SK-N-SH treated with all-trans-retinoic acid at 6 μM for 48 hours (cell line): ENCODE data around the gene TTC28.

Experiments
- ATAC-seq: fragments of 200-7000 bp; cut with Tn5 transposase; 3 replicates; pipeline ENCODE4 v1.9.1; 2020; ENCODE audit warnings: mild to moderate bottlenecking, moderate library complexity
- ARNTL ChIP-seq: fragments of 450-650 bp; formaldehyde crosslinking; IDR thresholded peaks from 2 replicates; pipeline ENCODE4 v1.5.0; 2020; ENCODE audit warnings: low read depth, mild to moderate bottlenecking, moderate library complexity, borderline replicate concordance
- BACH2 ChIP-seq: fragments of 250-450 bp; sonication (Bioruptor Pico); IDR thresholded peaks from 2 replicates; pipeline ENCODE4 v1.9.0; 2021; ENCODE audit warnings: mild to moderate bottlenecking, borderline replicate concordance
- CREB5 ChIP-seq: fragments of 250-450 bp; sonication (Bioruptor Pico); IDR thresholded peaks from 2 replicates; pipeline ENCODE4 v1.5.1; 2020; ENCODE audit warnings: low read depth, mild to moderate bottlenecking, moderate library complexity
- CSDC2 ChIP-seq: fragments of 250-450 bp; sonication (Bioruptor Pico); IDR thresholded peaks from 2 replicates; pipeline ENCODE4 v1.5.0; 2020; ENCODE audit warnings: mild to moderate bottlenecking, moderate library complexity
- CSRNP3 ChIP-seq: fragments of 250-450 bp; sonication (Bioruptor Pico); IDR thresholded peaks from 2 replicates; pipeline ENCODE4 v1.5.1; 2021; ENCODE audit warnings: mild to moderate bottlenecking, moderate library complexity
- ESRRG ChIP-seq: fragments of 250-450 bp; sonication (Bioruptor Pico); IDR thresholded peaks from 2 replicates; pipeline ENCODE4 v1.6.1; 2021; ENCODE audit warnings: mild to moderate bottlenecking
- ISL1 ChIP-seq: fragments of 250-450 bp; sonication (Bioruptor Pico); IDR thresholded peaks from 2 replicates; pipeline ENCODE4 v2.1.2; 2022; ENCODE audit warnings: mild to moderate bottlenecking, moderate library complexity
- OSR1 ChIP-seq: fragments of 250-450 bp; sonication (Bioruptor Pico); IDR thresholded peaks from 2 replicates; pipeline ENCODE4 v1.8.0; 2022; ENCODE audit warnings: moderate library complexity, mild to moderate bottlenecking, inconsistent platforms
- PATZ1 ChIP-seq: fragments of 250-450 bp; sonication (Bioruptor Pico); IDR thresholded peaks from 2 replicates; pipeline ENCODE4 v1.8.0; 2020; ENCODE audit warnings: mild to moderate bottlenecking, moderate library complexity, borderline replicate concordance
- POU6F1 ChIP-seq: fragments of 250-450 bp; sonication (Bioruptor Pico); IDR thresholded peaks from 2 replicates; pipeline ENCODE4 v1.8.0; 2021; ENCODE audit warnings: low read depth, mild to moderate bottlenecking, moderate library complexity, borderline replicate concordance
- PPARA ChIP-seq: fragments of 250-450 bp; sonication (Bioruptor Pico); IDR thresholded peaks from 2 replicates; pipeline ENCODE4 v1.5.0; 2020; ENCODE audit warnings: mild to moderate bottlenecking, borderline replicate concordance
- RARB ChIP-seq: fragments of 250-450 bp; sonication (Bioruptor Pico); IDR thresholded peaks from 2 replicates; pipeline ENCODE4 v1.8.0; 2021; ENCODE audit warnings: mild to moderate bottlenecking, moderate library complexity
- TCF4 ChIP-seq: fragments of 250-450 bp; sonication (Bioruptor Pico); IDR thresholded peaks from 2 replicates; pipeline ENCODE4 v1.8.0; 2021; ENCODE audit warnings: mild to moderate bottlenecking, moderate library complexity, borderline replicate concordance
- TOX ChIP-seq: fragments of 250-450 bp; sonication (Bioruptor Pico); IDR thresholded peaks from 2 replicates; pipeline ENCODE4 v1.8.0; 2021; ENCODE audit warnings: mild to moderate bottlenecking, moderate library complexity, borderline replicate concordance
- TSHZ2 ChIP-seq: fragments of 250-450 bp; sonication (Bioruptor Pico); IDR thresholded peaks from 2 replicates; pipeline ENCODE4 v1.5.0; 2020; ENCODE audit warnings: mild to moderate bottlenecking, moderate library complexity
- ZC3H10 ChIP-seq: fragments of 250-450 bp; sonication (Bioruptor Pico); IDR thresholded peaks from 2 replicates; pipeline ENCODE4 v1.5.1; 2021; ENCODE audit warnings: mild to moderate bottlenecking, moderate library complexity
- ZNF565 ChIP-seq: fragments of 450-650 bp; formaldehyde crosslinking; conservative IDR thresholded peaks from 2 replicates; pipeline ENCODE4 v1.5.0; 2020; ENCODE audit warnings: low read depth, mild to moderate bottlenecking, moderate library complexity
- ZNF70 ChIP-seq: fragments of 450-650 bp; formaldehyde crosslinking; IDR thresholded peaks from 2 replicates; pipeline ENCODE4 v1.5.0; 2020; ENCODE audit warnings: mild to moderate bottlenecking, moderate library complexity
- ZNF8 ChIP-seq: fragments of 450-650 bp; formaldehyde crosslinking; IDR thresholded peaks from 2 replicates; pipeline ENCODE4 v1.5.0; 2020; ENCODE audit warnings: mild to moderate bottlenecking, moderate library complexity

The TTC28 gene

GRCh38 chr22:28108851-28109250, 570.8 kb downstream of the TTC28 start:
- ATAC-seq, result no peak
- TF ChIP-seq ESRRG (CRISPR knock-in tag), result no peak

GRCh38 chr22:28106617-28107016, 573.0 kb downstream of the TTC28 start:
- ATAC-seq, result no peak
- no peak for TF ChIP-seq ISL1 (CRISPR knock-in tag)
- TF ChIP-seq OSR1, result no peak
- no peak for TF ChIP-seq ZC3H10 (CRISPR knock-in tag)
- TF ChIP-seq ARNTL (CRISPR knock-in tag), result no peak
- TF ChIP-seq POU6F1 (CRISPR knock-in tag), result no peak
- no peak for TF ChIP-seq RARB (CRISPR knock-in tag)
- no peak for TF ChIP-seq TOX
- TF ChIP-seq ZNF70 (CRISPR knock-in tag), result no peak
- no peak for TF ChIP-seq PPARA (CRISPR knock-in tag)
- TF ChIP-seq CSRNP3 (CRISPR knock-in tag), result no peak

- ATAC-seq, result no peak
- no peak for TF ChIP-seq CSRNP3 (CRISPR knock-in tag)
- TF ChIP-seq ZC3H10 (CRISPR knock-in tag), result no peak
- TF ChIP-seq BACH2, result no peak
- TF ChIP-seq ARNTL (CRISPR knock-in tag), result no peak
- TF ChIP-seq ZNF565 (CRISPR knock-in tag), result no peak
- TF ChIP-seq TOX, result no peak
- no peak for TF ChIP-seq POU6F1 (CRISPR knock-in tag)
- no peak for TF ChIP-seq CSDC2 (CRISPR knock-in tag)
- TF ChIP-seq ZNF8 (CRISPR knock-in tag), result no peak
- no peak for TF ChIP-seq TSHZ2 (CRISPR knock-in tag)
- no peak for TF ChIP-seq ESRRG (CRISPR knock-in tag)
- TF ChIP-seq CREB5 (CRISPR knock-in tag), result no peak
- no peak for TF ChIP-seq PATZ1 (CRISPR knock-in tag)
- no peak for TF ChIP-seq PPARA (CRISPR knock-in tag)
- TF ChIP-seq ZNF70 (CRISPR knock-in tag), result no peak
- TF ChIP-seq TCF4, result no peak
Measured at GRCh38 chr22:28105988-28106387, 573.7 kb downstream of the TTC28 start.
